Sigmoid colon (tissue), 4 donors: Measurements from ENCODE around the gene CDK3.

ENCODE experiments used
- EP300 ChIP-seq, 4 donors: sonication (generic); formaldehyde crosslinking; IDR thresholded peaks; one replicate each; pipeline ENCODE4 v1.6.1; 2017; ENCODE audit warnings: antibody characterized with exemption in 4 of 4
- POLR2A ChIP-seq, 2 donors: fragments of 450-650 bp; IDR thresholded peaks; one replicate each; pipeline ENCODE4 v1.6.1; 2016; ENCODE audit warnings: antibody characterized with exemption in 2 of 2, mild to moderate bottlenecking in 2 of 2, moderate library complexity in 2 of 2
- POLR2AphosphoS5 ChIP-seq, 4 donors: sonication (generic); formaldehyde crosslinking; IDR thresholded peaks; one replicate each; pipeline ENCODE4 v1.6.1; 2017; ENCODE audit warnings: antibody characterized with exemption in 4 of 4
- TF ChIP-seq, protein P1 (sequence below), 4 experiments: fragments of 450-650 bp in 3 of 4; fragments of 200-600 bp in 1 of 4; IDR thresholded peaks; one replicate each; pipeline ENCODE4 v1.5.1; 2016 to 2019; ENCODE audit warnings: antibody characterized with exemption in 4 of 4, mild to moderate bottlenecking in 3 of 4, moderate library complexity in 2 of 4

GRCh38 chr17:76011951-76012350 is 11.3 kb downstream of the CDK3 start:
- TF ChIP-seq, protein P1, sequence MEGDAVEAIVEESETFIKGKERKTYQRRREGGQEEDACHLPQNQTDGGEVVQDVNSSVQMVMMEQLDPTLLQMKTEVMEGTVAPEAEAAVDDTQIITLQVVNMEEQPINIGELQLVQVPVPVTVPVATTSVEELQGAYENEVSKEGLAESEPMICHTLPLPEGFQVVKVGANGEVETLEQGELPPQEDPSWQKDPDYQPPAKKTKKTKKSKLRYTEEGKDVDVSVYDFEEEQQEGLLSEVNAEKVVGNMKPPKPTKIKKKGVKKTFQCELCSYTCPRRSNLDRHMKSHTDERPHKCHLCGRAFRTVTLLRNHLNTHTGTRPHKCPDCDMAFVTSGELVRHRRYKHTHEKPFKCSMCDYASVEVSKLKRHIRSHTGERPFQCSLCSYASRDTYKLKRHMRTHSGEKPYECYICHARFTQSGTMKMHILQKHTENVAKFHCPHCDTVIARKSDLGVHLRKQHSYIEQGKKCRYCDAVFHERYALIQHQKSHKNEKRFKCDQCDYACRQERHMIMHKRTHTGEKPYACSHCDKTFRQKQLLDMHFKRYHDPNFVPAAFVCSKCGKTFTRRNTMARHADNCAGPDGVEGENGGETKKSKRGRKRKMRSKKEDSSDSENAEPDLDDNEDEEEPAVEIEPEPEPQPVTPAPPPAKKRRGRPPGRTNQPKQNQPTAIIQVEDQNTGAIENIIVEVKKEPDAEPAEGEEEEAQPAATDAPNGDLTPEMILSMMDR (IDR thresholded peaks at IDR 0.05): no peak
- no peak for TF ChIP-seq POLR2A (IDR thresholded peaks at IDR 0.05)
- no peak for TF ChIP-seq EP300 (IDR thresholded peaks at IDR 0.05)
- TF ChIP-seq POLR2AphosphoS5 (IDR thresholded peaks at IDR 0.05): no peak
